GM21528 (cell line): ENCODE data around the gene PRMT7.

ENCODE experiments used
- ATAC-seq: cut with Tn5 transposase; IDR thresholded peaks from one replicate; pipeline ENCODE4 v1.9.1; 2021; ENCODE audit warnings: mild to moderate bottlenecking, moderate library complexity; ENCODE audit not compliant: unreplicated experiment, low FRiP score

The PRMT7 gene

DNA sequence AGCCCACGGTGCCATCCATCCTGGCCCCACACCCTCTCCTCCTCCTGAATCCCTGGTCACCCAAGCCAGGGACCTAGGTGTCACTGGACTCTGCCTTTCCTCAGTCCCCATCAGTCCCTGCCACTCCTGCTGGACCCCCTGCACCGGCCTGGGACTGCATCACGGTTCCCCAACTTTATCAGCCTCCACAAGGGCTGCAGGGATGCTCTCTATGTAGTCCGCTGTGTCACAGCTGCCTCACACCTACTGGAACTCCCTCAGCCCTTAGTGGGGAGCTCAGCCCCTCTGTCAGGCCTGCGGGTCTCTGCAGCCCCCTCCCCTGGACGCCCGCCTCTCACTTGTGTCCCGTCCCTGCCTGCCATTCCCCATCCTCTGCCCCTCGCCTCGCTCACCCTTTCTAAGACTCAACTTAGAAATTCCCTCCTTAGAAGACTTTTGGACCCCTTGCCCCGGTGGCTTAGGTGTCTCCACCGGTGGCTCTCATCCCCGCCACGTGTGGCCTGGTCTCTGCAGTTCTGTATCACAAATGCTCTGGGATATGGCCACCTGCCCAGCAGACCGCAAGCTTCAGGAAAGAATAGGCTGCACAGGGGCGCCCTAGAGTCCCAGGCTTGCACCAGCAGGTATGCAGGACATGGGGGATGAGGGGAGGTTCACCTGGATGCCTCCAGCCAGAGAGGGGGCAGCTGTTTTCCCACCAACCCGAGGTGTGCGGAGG is 62.9 kb downstream of the PRMT7 start:
- ATAC-seq, result no peak

DNA sequence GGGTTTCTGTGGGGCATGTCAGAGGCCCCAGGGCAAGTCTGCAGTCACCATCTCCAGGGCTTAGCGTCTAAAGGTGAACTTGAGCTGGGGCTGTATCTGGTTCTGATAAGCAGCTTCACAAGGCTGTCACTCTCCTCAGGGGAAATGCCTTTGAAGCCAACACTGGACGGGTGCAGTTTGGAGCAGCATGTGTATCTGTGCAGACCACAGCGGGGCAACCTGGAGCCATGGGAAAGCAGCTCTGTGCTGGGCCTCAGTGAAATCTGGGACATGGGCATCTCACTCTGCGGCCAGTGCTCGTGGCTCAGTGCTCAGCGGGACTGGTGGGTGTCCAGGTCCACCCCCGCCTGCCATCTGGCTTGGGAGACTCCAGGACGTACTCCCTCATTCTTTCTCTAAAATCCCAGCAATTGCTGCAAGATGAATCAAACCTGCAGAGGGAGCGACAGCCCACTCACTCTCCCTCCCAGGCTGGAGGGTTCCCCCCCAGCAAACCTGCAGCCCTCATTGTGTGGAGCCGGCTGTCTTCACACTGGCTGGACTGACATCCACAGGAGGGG is 63.5 kb downstream of the PRMT7 start:
- no peak for ATAC-seq

DNA sequence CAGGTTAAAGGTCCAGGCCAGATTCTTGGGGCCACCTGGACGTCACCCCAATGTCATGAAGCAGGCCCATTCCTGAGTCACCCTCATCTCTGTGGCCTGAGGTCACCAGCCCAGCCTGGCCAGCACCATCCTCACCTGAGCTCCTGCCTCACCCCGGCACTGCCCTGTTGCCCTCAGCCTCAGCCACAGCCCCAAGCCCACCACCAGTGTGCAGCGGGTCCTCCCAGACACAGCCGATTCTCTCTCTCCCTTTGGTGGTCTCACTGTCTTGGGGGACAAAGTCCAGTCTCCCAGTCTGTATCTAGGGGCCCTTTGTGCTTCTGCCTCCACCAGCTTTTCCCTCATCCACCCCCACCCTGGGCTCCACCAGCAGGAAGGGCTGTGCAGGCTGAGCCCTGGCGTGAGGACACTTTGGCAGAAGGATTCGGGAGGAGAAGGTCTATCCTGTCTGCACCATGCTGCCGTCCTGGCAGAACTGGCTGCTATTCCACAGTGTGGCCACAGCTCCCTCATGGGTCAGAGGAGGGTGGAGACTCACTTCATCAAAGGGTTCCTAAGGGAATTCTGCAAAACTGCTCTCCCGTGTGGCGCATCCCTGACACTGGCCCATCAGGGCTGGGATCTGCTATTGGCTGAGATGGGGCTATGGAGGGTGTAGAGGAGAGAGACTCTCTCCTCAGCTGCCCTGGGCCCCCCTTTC is 64.3 kb downstream of the PRMT7 start:
- ATAC-seq, result no peak

DNA sequence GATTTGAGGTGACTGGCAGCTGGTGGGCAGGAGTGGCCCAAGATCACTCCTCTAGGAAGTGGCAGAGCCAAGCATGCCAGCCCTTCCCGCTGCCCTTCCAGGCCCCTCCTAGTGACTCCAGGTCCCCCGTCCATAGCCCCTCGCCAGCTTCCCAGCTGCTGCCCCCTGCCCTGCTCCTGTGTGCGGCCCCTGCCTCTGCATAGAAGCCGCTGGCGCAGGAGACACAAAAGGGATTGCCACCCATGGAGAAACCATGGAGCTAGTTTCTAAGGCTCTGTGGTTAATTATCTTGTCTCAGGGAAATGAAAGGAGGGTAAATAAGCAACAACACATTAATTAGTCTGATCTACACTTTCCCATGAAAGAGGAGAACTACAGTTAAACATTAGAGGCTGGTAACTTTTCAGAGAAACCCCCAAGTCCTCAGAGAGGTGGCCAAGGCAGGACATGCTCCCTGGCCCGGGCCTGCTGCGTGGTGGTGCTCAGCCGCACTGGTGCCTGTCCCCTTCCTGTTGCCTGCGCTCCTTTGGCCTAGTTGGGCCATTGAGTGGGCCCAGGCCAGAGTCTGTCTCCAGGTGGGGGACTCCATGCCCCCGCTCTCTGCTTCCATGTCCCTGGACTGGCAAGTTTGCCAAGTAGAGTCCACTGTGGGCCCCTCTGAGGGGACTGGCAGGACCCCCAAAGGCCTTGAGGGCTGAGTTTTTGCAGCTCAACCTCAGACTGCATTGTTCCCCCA is 65.2 kb downstream of the PRMT7 start:
- ATAC-seq, result no peak

DNA sequence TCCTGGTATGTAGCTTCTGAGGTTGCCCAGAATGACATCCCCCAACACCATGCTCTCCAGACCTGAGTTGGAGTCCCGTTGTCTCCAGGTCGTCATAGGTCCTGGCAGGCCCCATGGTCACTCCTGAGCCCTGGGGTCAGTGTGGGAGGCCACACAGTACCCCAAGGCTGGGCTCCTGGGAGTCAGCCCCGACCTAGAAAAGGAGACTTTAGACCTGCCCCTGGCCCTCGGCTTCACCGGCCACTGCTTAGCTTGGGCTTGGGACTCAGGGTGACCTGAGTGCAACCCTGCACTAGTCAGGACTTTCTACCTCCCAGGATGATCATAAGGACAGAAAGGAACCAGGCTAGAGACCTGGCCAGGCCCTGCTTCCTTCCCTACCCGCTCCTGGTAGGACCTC is 65.8 kb downstream of the PRMT7 start:
- no peak for ATAC-seq

DNA sequence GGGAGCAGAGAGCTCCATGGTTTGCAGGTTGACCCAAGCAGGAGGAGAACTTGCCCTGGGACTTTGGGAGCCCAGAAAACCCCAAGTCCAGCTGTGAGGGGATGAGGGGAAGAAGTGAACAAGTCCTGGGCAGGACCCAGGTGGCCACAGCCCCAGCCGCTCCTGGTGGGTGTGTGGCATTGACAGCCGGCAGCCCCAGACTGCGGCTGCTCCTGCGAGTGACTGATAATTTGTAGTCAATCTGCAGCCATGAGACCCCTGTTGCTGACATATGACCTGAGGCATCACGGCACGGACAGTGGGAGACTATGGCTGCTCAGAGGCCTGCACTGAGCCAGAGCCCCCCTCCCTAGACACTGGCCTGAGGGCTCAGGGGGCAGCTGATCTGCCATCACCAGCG is 66.4 kb downstream of the PRMT7 start:
- ATAC-seq, result no peak

DNA sequence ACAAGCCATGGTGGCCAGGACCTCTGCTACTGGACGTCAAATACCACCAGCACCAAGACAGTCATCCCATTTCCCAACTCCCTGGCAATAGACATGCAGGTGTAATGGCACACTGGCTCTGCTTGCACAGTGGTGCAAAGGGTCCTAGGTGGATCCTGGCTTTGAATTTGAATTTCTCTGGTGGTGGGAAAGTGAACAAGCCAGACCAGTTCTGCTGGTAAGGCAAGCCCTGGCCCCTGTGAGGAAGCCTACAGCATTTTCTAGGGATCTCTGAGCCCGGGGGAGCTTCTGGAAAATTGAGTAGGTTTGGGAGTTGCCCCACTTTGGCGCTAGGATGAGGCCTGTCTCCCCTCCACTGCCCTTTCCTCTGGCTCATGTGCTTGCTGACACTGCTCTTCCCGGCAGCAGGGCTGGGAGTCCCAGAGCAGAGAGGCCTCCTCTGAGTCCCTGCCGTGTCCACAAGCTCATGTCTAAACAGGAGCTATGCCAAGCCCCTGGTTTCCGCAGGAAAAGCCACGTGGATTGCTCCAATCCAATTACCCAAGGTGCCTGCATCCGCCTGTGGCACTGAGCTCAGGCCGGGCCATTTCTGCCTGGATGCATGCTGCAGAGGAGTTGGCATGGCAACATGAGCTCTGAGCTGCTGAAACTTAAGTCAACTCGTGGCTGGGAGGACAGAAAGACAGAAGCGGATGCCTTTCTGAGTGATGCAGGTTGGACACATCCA is 67.0 kb downstream of the PRMT7 start:
- no peak for ATAC-seq

DNA sequence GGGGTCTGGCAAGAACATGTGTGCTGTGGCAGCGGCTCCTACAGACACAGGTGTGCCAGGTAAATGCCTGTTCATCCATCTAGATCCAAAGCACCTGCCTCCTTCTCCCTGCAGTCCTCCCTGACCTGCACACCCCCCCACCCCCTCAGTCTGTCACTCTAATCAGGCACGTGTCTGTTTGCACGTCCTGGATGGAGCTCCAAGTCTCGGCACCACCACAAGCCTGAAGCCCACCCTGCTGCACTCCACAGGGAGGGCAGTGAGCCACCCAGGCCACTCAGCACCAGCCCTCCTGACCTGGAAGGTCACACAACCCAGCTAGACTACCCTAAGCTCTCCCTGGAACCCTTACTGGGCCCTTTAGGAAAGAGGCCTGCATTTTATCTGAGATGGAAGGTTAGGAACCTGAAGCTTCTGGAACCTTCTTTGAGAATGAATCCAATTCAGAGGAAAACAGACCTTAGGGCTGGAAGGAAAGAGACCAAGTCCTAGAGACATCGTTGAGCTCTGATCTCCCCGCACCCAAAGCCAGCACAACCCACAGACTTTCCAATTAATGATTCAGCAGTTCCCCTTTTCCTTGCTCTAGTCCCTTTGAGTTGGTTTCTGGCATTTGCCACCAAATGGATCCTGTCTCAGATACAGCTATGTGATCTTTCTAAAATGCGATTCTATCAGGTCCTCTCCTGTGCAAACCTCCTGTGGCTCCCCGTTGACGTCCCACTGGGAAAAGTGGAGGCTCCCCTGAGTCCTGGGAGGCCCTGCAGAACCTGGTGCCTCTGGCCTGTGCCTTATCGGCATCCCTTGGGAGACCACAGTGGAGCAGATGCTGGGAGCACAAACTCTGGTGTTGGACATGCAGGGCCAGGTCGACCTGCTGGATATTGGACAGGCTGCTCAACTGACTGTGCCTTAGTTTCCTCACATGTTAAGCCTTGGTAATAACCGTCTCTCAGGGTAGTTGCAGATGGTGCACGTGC is 67.9 kb downstream of the PRMT7 start:
- no peak for ATAC-seq

DNA sequence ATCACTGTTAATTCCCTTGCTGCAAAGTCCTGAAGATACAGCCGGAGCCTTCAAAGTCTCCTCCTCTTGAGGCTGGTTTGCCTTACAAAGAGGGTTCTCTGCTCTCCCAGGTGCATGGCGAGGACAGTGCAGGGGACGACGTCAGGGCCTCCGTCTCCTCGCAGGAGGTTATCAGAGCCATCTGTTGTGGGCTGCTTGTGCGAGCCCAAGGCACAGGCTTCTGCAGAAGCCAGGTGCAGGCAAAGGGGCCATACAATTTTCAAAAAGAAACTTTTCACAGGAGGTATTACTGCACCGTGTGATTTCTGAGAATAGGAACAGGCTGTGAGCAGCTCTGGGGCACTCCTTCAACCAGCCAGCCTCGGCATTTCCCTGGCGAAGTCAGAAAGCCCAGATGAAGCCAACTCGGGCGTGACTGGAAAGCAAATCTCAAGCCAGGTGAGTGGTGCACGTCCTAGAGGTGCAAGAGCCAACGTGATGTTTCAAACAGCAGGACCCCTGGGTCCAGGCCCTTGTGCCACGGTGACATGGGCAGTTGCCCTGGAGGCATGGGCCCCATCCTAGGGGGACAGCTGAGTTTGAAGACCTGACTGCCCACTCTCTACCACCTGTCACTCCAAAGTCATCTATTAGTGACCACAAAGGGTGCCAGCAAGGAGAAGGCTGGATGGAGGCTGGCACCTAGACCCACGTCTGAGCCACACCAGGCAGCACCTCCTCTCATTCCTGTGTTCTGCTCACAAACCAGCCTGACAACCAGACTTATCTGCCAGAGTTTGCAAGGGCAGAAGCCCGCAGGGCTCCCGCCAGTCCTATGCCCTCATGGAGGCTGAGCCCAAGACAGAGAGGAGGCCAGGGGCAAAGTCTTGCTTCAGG is 68.9 kb downstream of the PRMT7 start:
- no peak for ATAC-seq

DNA sequence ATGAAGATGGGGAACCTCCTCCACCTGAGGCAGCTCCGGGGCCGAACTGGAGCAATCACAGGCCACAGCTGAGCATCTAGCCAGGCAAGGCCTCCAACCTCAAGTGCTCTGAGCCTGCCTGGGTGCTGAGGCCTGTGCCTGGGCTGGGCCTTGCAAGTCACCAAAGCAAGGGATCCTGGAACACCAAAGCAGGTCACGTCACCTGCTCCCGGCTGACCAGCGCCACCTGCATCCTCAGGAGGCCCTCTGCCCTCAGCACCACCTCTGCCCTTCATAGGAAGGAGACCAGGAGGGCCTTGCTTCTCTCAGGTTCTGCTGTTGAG is 69.5 kb downstream of the PRMT7 start:
- ATAC-seq, result no peak

DNA sequence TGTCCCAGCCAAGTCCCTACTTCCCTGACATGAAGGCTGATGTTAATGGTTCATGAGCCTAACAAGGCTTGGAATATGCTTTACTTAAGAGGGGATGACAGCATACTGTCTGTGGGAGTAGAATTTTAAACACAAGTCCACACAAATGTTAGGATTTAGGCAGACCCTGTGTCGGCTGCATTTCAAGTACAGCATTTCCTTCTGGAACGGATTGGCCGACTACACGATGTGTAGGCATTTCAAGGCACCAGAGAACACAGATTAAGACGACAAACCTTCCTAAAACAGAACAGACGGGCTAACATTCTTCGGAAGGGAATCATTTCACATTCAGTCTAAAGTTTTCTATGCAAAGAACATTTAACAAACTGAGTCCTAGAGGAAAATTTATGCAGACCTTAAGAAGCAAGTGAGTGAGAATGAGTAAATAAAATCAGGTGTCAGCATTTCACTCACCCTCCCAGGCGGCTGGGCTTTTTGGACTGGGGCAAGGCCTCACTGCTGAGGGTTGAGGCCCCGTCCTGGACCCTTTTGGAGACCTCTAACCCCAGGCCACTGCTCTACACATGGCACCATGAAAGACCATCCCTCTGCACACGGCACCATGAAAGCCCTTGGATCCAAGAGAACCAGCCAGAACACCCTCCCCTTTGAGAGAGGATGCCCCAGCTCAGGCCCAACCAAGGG is 70.0 kb downstream of the PRMT7 start:
- no peak for ATAC-seq

DNA sequence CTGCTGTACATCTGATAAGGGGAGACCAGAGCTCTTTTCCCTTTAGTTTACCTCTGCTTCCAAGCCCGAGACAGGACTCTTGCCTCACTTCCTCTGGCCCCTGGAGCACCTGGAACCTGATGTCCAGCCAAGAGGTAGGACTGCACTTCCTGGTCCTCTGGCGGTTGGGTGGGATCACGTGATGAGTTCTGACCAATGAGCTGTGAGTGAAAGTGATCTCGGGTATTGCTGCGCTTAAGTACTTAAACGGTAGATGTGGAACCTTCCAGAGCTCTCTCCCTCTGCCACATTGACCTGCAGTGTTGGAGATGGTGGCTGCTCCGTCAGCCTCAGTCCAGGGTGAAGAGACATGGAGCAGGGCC is 70.5 kb downstream of the PRMT7 start:
- no peak for ATAC-seq

DNA sequence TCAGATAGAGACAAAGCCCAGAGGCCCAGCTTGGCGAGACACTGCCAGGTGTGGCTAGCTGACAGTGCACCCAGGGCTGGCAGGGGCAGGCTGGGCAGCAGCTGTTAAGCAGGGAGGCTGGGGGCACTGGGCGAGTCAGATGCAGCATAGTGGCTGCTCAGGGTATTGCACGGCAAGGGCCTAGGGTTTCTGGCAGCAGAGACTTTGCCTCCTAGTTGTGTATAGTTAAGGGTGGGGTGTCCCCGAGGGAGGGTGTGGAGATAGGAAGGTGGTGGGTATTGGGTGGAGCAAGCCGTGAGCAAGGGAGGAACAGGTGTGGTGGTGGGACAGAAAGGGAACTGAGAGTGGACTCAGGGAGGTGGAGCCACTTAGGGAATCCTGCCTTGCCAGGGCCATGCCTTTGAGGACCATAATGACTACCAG is 71.5 kb downstream of the PRMT7 start:
- no peak for ATAC-seq

DNA sequence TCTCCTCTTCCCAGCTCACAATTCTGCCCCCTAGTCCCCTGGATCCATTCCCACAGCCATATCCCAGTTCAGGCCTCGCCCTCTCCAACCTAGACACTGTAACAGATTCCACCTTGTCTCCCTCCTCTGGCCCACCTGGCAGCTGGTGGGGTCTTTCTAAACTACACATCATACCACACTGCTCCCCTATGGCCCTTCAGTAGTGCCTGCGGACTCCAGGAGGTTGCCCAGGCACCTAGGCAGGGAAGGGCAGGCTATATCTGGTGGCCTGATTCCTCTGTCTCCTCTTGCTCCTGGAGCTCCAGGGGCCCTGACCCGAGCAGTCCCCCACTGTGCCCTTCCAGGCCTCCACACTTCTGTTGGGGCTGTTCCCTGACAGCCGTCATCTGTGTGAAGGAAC is 73.0 kb downstream of the PRMT7 start:
- no peak for ATAC-seq

DNA sequence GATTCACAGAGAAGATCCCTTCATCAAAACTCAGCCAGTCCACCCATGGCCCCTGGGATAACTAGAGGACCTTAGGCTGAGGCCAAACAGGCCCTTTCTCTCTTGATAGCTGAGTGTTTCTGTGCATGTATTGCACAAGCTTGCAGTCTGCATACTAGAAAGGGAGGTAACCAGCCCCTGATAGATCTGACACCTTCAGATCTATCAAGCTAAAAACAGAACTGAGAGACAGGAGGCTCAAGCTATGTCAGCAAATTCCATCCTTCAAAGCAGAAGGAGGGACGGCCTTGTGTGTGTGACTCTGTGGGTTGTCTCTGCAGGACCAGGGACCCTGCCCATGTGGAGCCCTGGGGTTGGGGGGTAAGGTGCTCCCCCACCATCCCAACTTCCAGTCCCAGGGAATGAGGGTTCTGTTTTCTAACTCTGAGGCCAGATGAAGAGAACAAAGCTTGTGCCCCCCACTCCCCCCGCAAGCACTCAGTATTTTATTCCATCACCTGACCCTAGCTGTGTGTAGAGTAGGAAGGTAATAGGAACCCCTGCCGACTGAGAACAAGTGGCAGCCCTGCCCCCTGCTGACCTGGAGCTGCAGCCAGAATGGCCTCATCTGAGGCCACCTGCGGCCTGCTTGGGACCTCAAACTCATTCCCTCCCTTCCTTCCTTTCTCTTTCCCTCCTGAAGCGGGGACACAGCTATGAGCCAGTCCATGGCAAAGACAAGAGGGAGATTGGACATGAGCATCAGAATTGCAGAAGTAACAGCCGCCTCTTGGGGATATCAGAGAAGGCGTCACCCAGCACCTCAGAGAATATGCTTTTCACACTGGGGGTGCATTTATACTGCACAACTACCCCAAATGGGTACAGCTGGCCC is 73.7 kb downstream of the PRMT7 start:
- ATAC-seq, result no peak

DNA sequence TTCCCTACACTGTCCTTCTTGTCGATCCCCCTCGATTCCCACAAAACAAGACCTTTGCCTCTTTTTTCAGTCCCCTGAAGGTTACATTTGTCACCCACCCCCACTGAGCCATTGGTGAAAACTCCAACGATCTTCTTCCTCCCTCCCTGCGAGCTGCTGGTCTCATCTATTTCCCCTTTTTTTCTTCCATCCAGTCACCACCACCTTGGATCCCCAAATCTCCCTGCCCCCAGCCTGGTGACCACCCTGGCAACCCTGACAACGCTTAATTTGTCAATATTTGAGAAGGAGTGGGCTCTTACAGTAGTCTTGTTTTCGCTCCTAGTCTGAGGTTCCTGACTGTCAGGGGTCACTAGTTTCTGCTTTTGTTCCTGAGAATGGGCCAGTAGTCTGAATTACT is 74.6 kb downstream of the PRMT7 start:
- no peak for ATAC-seq

DNA sequence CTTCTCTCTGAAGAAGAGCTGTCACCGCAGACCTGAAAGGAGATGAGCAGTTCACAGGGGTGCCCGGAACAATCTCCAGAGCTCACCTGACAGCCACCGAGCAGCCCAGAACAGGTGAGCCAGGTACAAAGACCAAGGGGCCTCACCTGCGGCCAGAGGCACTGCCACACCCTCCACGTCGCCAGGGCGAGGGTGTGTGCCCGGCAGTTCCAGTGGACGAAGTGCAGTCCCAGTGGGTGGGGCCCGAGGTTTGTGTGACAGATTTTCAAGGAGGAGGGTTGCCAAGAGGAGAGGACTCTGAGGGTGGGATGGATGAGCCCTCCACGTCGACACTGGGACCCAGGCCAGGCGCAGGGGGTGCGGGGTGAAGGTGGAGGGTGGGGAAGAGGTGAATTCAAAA is 75.8 kb downstream of the PRMT7 start:
- no peak for ATAC-seq
